ENCODE results near the gene EP400.

DNA sequence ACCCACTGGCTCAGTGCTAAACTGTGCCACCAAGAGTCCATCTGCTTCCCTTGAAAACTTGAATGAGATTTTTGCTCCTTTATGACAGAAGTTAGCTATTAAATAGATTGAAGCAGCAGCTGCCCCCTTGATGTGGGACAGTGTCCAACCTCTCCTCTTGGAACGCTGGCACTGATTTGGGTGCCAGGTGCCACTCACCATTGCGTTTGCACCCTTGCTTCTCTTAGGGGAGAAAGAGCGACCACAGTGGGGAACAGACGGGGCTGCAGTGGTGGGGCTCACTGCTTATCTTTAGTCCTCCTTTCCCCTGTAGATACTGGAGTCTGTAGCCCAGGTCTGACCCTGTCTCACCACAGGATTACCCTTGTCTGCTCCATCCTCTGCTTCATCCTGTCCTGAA, 9.4 kb downstream of the EP400 start:
- TF ChIP-seq POLR2A (IDR thresholded peaks at IDR 0.05; ENCODE audit: low read depth, low read length) (no peak), RCOR1 (IDR thresholded peaks at IDR 0.05; ENCODE audit: insufficient replicate concordance, low read length) (no peak), RFX5 (IDR thresholded peaks at IDR 0.05; ENCODE audit: low read depth, low read length) (no peak), MAFK (IDR thresholded peaks at IDR 0.05; ENCODE audit: low read depth, low read length) (no peak), MXI1 (IDR thresholded peaks at IDR 0.05; ENCODE audit: borderline replicate concordance, low read depth, low read length) (no peak), BHLHE40 (IDR thresholded peaks at IDR 0.05; ENCODE audit: low read depth, low read length) (no peak), CHD1 (IDR thresholded peaks at IDR 0.05; ENCODE audit: low read depth, low read length) (no peak), CEBPB (IDR thresholded peaks at IDR 0.05; ENCODE audit: low read depth, low read length) (no peak), SMC3 (IDR thresholded peaks at IDR 0.05; ENCODE audit: low read depth, low read length) (no peak), FOS (IDR thresholded peaks at IDR 0.05; ENCODE audit: low read depth, low read length) (no peak)
- TF ChIP-seq, protein P1, sequence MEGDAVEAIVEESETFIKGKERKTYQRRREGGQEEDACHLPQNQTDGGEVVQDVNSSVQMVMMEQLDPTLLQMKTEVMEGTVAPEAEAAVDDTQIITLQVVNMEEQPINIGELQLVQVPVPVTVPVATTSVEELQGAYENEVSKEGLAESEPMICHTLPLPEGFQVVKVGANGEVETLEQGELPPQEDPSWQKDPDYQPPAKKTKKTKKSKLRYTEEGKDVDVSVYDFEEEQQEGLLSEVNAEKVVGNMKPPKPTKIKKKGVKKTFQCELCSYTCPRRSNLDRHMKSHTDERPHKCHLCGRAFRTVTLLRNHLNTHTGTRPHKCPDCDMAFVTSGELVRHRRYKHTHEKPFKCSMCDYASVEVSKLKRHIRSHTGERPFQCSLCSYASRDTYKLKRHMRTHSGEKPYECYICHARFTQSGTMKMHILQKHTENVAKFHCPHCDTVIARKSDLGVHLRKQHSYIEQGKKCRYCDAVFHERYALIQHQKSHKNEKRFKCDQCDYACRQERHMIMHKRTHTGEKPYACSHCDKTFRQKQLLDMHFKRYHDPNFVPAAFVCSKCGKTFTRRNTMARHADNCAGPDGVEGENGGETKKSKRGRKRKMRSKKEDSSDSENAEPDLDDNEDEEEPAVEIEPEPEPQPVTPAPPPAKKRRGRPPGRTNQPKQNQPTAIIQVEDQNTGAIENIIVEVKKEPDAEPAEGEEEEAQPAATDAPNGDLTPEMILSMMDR (conservative IDR thresholded peaks at IDR 0.05; ENCODE audit: low read depth, low read length), result no peak
- TF ChIP-seq, protein P2, sequence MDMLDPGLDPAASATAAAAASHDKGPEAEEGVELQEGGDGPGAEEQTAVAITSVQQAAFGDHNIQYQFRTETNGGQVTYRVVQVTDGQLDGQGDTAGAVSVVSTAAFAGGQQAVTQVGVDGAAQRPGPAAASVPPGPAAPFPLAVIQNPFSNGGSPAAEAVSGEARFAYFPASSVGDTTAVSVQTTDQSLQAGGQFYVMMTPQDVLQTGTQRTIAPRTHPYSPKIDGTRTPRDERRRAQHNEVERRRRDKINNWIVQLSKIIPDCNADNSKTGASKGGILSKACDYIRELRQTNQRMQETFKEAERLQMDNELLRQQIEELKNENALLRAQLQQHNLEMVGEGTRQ (IDR thresholded peaks at IDR 0.05; ENCODE audit: low read depth, low read length), result no peak
